ENCODE measurements around the gene PYGO1. TPM values are rescaled to one million over a fixed set of nuclear protein-coding genes. Genes with fewer than 3 reads are reported as not detected.

The PYGO1 gene
- total RNA-seq, 1 experiment from 2014 or later = 0.83 TPM

DNA sequence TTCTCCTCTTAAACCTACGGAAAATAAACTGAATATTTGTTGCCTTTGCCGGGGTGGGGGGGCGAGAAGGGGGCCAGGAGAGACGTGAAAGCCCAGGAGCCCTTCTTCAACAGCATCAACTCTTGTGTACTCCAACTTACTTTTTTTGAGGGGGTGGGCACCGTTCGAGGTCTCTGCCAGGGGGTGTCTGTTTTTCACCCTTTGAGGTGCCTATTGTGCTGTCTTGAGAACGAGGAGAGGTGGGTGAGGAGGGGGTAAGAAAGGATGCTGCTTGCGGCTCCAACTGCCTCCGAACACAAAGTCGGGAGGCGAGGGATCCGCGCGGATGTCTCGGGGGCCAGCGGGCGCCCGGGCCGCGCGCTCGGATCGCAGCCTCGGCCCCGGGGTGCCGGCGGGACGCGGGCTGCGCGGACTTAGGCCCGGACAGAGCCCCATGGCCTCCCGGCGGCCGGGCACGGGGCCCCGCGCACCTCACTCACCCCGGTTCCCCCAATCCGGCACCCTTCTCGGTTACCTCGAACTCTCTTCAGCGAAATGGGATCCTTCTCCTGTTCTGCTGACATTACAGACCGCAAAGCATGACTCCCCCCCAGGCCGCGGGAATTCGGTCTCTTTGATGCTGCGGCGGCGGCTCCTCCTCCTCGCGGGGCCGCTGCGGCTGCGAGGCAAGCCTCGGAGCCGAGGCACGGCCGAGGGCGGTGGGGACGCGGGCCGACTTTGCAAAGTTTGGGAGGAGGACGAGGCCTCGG, 650 bp downstream of the PYGO1 start:
- H2BK15ac ChIP-seq (ENCODE audit: low read depth, low read length) = no peak overlapping the region
- H3K4me1 ChIP-seq (ENCODE audit: insufficient read depth, low read length) = no peaks in the 10 kb centered on the region
- peaks cover 0 to 8% (median 2%) of the 10 kb centered on the region in 3 experiments; a peak in 2 of 7 replicates for H3K36me3 Mint-ChIP-seq (ENCODE audit: insufficient read depth in 1 of 3, low read depth in 3 of 3)
- H3K4ac ChIP-seq (ENCODE audit: low read depth, low read length) = no peak overlapping the region
- no peak overlapping the region for H2BK5ac ChIP-seq (ENCODE audit: insufficient read length, low read length)
- H2AK5ac ChIP-seq (ENCODE audit: insufficient read length, low read length) = no peak overlapping the region
- peak; percentile 43 for DNase-seq
- peaks cover 21% of the 10 kb centered on the region; the same call in 1 of the 2 replicates for H3K27me3 ChIP-seq (ENCODE audit: insufficient read depth, low read length)
- peaks cover 2 to 3% of the 10 kb centered on the region in 2 experiments; a peak in 2 of 4 replicates for H3K4me1 Mint-ChIP-seq
- no peak overlapping the region for H2BK20ac ChIP-seq (ENCODE audit: low read depth, low read length, poor library complexity, severe bottlenecking)
- H3K23ac ChIP-seq (ENCODE audit: insufficient read length, low read depth, low read length) = no peak overlapping the region
- H3K9me3 Mint-ChIP-seq = peaks cover 0 to 8% of the 10 kb centered on the region in 2 experiments; a peak in 2 of 5 replicates
- no peak overlapping the region for H3K27ac ChIP-seq (ENCODE audit: insufficient read length, low read depth, low read length)
- H3K4me2 ChIP-seq (ENCODE audit: insufficient read depth, insufficient read length, low read length) = peak overlapping the region; percentile 62
- no peak overlapping the region for H3T11ph ChIP-seq (ENCODE audit: low read length)
- H3K79me1 ChIP-seq (ENCODE audit: insufficient read depth, low read depth, low read length, poor library complexity, severe bottlenecking) = no peaks in the 10 kb centered on the region
- no peaks in the 10 kb centered on the region for H3K79me2 ChIP-seq (ENCODE audit: insufficient read depth, low read length)
- WGBS (ENCODE audit: extremely low coverage, insufficient read length, low lambda C conversion rate) = no CpG with 5 or more reads among the region's 65 CpGs
- peaks cover 42% of the 10 kb centered on the region for H3K27me3 Mint-ChIP-seq (ENCODE audit: low read depth)
- H3K56ac ChIP-seq (ENCODE audit: insufficient read length, low read depth, low read length) = no peak overlapping the region
- TF ChIP-seq, protein P1, sequence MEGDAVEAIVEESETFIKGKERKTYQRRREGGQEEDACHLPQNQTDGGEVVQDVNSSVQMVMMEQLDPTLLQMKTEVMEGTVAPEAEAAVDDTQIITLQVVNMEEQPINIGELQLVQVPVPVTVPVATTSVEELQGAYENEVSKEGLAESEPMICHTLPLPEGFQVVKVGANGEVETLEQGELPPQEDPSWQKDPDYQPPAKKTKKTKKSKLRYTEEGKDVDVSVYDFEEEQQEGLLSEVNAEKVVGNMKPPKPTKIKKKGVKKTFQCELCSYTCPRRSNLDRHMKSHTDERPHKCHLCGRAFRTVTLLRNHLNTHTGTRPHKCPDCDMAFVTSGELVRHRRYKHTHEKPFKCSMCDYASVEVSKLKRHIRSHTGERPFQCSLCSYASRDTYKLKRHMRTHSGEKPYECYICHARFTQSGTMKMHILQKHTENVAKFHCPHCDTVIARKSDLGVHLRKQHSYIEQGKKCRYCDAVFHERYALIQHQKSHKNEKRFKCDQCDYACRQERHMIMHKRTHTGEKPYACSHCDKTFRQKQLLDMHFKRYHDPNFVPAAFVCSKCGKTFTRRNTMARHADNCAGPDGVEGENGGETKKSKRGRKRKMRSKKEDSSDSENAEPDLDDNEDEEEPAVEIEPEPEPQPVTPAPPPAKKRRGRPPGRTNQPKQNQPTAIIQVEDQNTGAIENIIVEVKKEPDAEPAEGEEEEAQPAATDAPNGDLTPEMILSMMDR (conservative IDR thresholded peaks at IDR 0.05) = no peak
- H3K27ac Mint-ChIP-seq = no peak overlapping the region
- no peak overlapping the region for H4K5ac ChIP-seq (ENCODE audit: insufficient read length, low read depth, low read length)
- peak overlapping the region; percentile 22 for H3K9ac ChIP-seq (ENCODE audit: extremely low read depth, insufficient read length, low read length)
- H2BK12ac ChIP-seq (ENCODE audit: insufficient read length, low read depth, low read length) = no peak overlapping the region
- H3K4me3 Mint-ChIP-seq = peak overlapping the region; percentile 65 to 81
- no peak overlapping the region for H2BK120ac ChIP-seq (ENCODE audit: low read depth, low read length, poor library complexity, severe bottlenecking)
- no peaks in the 10 kb centered on the region for H3K9me3 ChIP-seq (ENCODE audit: control insufficient read depth, low read depth, low read length)
- no peak overlapping the region for H2AFZ ChIP-seq (ENCODE audit: low read length)
- H3K14ac ChIP-seq (ENCODE audit: insufficient read depth, low read length) = peak overlapping the region; percentile 81; the same call in 1 of the 2 replicates
- no peak overlapping the region for H4K8ac ChIP-seq (replicated peaks; ENCODE audit: insufficient read length, low read depth, low read length)
- H4K91ac ChIP-seq (ENCODE audit: insufficient read length, low read depth, low read length) = no peak overlapping the region
- peaks cover 13% of the 10 kb centered on the region for H3K23me2 ChIP-seq (ENCODE audit: insufficient read length, low read depth, low read length, poor library complexity, severe bottlenecking)
- no peaks in the 10 kb centered on the region for H4K20me1 ChIP-seq (ENCODE audit: control insufficient read depth, insufficient read depth, insufficient read length)
- no peak overlapping the region for H3K18ac ChIP-seq (ENCODE audit: insufficient read length, low read depth, low read length)
